Ishikawa (cell line): ENCODE data around the gene RBM20.

Experiments
- CEBPB ChIP-seq: IDR thresholded peaks from 2 replicates; pipeline ENCODE4 v1.6.1; 2012
- CREB1 ChIP-seq: IDR thresholded peaks from 2 replicates; pipeline ENCODE4 v1.6.1; 2012; ENCODE audit warnings: low read depth
- EGR1 ChIP-seq: IDR thresholded peaks from 2 replicates; pipeline ENCODE4 v1.6.1; 2012
- EP300 ChIP-seq: IDR thresholded peaks from 2 replicates; pipeline ENCODE4 v1.6.1; 2012; ENCODE audit warnings: borderline replicate concordance
- FOXM1 ChIP-seq: IDR thresholded peaks from 2 replicates; pipeline ENCODE4 v1.6.1; 2012; ENCODE audit warnings: low read depth, borderline replicate concordance
- MAX ChIP-seq: IDR thresholded peaks from 2 replicates; pipeline ENCODE4 v1.6.1; 2012
- NFIC ChIP-seq: IDR thresholded peaks from 2 replicates; pipeline ENCODE4 v1.6.1; 2012
- RAD21 ChIP-seq: IDR thresholded peaks from 2 replicates; pipeline ENCODE4 v1.6.1; 2012; ENCODE audit warnings: low read depth
- REST ChIP-seq: IDR thresholded peaks from 2 replicates; pipeline ENCODE4 v1.6.1; 2012; ENCODE audit warnings: low read depth, mild to moderate bottlenecking
- TAF1 ChIP-seq: IDR thresholded peaks from 2 replicates; pipeline ENCODE4 v1.6.1; 2012; ENCODE audit warnings: low read depth, mild to moderate bottlenecking
- TCF12 ChIP-seq: IDR thresholded peaks from 2 replicates; pipeline ENCODE4 v1.6.1; 2012; ENCODE audit warnings: low read depth
- TEAD4 ChIP-seq: IDR thresholded peaks from 2 replicates; pipeline ENCODE4 v1.6.1; 2012
- USF1 ChIP-seq: IDR thresholded peaks from 2 replicates; pipeline ENCODE4 v1.6.1; 2012
- YY1 ChIP-seq: IDR thresholded peaks from 2 replicates; pipeline ENCODE4 v1.6.1; 2012; ENCODE audit warnings: low read depth
- ZBTB7A ChIP-seq: IDR thresholded peaks from 2 replicates; pipeline ENCODE4 v1.6.1; 2012; ENCODE audit warnings: low read depth

The RBM20 gene

GRCh38 chr10:110806335-110806734 is 162.2 kb downstream of the RBM20 start:
- TF ChIP-seq NFIC: no peak
- TF ChIP-seq CREB1: no peak

- no peak for TF ChIP-seq EGR1
- TF ChIP-seq ZBTB7A: no peak
- no peak for TF ChIP-seq TEAD4
- TF ChIP-seq CREB1: no peak
- no peak for TF ChIP-seq CEBPB
- TF ChIP-seq FOXM1: no peak
- no peak for TF ChIP-seq EP300
Observed at GRCh38 chr10:110808123-110808522, 164.0 kb downstream of the RBM20 start.

- no peak for TF ChIP-seq TAF1
- no peak for TF ChIP-seq ZBTB7A
- TF ChIP-seq FOXM1: no peak
- no peak for TF ChIP-seq YY1
- no peak for TF ChIP-seq EGR1
- no peak for TF ChIP-seq REST
- TF ChIP-seq NFIC: no peak
- TF ChIP-seq RAD21: no peak
- no peak for TF ChIP-seq MAX
- TF ChIP-seq TCF12: no peak
- TF ChIP-seq CREB1: no peak
- TF ChIP-seq CEBPB: no peak
- no peak for TF ChIP-seq USF1
Observed at GRCh38 chr10:110808615-110809014, 164.5 kb downstream of the RBM20 start.

- TF ChIP-seq EP300: no peak
- TF ChIP-seq RAD21: no peak
Observed at GRCh38 chr10:110810625-110811024, 166.5 kb downstream of the RBM20 start.

GRCh38 chr10:110811791-110812581 is 167.8 kb downstream of the RBM20 start:
- TF ChIP-seq YY1 (no peak), NFIC (0 out of 2 replicates have a peak, but pooled peaks have one; percentile 27), EP300 (no peak), CREB1 (no peak), USF1 (no peak)

- TF ChIP-seq EGR1 (no peak), USF1 (no peak), ZBTB7A (no peak), REST (no peak), TEAD4 (no peak), TAF1 (no peak), RAD21 (no peak), CEBPB (no peak), NFIC (no peak), CREB1 (no peak), YY1 (no peak), TCF12 (no peak), EP300 (no peak), FOXM1 (no peak), MAX (no peak)
Observed at GRCh38 chr10:110812583-110812982, 168.4 kb downstream of the RBM20 start.
